HK-2 (cell line): ENCODE data around the gene ELAVL2.

Source experiments
- DNase-seq: peaks from one replicate; pipeline ENCODE4 v3.0.0-alpha.2; 2018; ENCODE audit not compliant: unreplicated experiment

Gene ELAVL2

GRCh38 chr9:23826120-23826629 is at the start of gene ELAVL2:
TSS of gene ELAVL2 (minus strand) at chr9:23826240. CDS start at chr9:23762234, 64,006 bp downstream.
- DNase-seq, result peak; percentile 97

- DNase-seq, result no peak
Observed at GRCh38 chr9:23858234-23858633, 32.2 kb upstream of the ELAVL2 start.

GRCh38 chr9:23855873-23856604 is 30.0 kb upstream of the ELAVL2 start:
- no peak for DNase-seq

GRCh38 chr9:23850690-23851629 is 24.9 kb upstream of the ELAVL2 start:
- DNase-seq, result peak; percentile 41

- peak; percentile 17 for DNase-seq
Observed at GRCh38 chr9:23850242-23850689, 24.2 kb upstream of the ELAVL2 start.

- no peak for DNase-seq
Observed at GRCh38 chr9:23849379-23850035, 23.5 kb upstream of the ELAVL2 start.

- no peak for DNase-seq
Observed at GRCh38 chr9:23842565-23843129, 16.6 kb upstream of the ELAVL2 start.

- DNase-seq, result no peak
Observed at GRCh38 chr9:23841304-23841703, 15.3 kb upstream of the ELAVL2 start.

- DNase-seq, result no peak
Observed at GRCh38 chr9:23837038-23837437, 11.0 kb upstream of the ELAVL2 start.

- no peak for DNase-seq
Observed at GRCh38 chr9:23830929-23831730, 5.1 kb upstream of the ELAVL2 start.

GRCh38 chr9:23830476-23830805 is 4.4 kb upstream of the ELAVL2 start:
- no peak for DNase-seq

- peak; percentile 17 for DNase-seq
Observed at GRCh38 chr9:23829580-23830475, 3.8 kb upstream of the ELAVL2 start.

- DNase-seq, result no peak
Observed at GRCh38 chr9:23825700-23826099, 340 bp downstream of the ELAVL2 start.

GRCh38 chr9:23824830-23825591 is 1.0 kb downstream of the ELAVL2 start:
- peak; percentile 37 for DNase-seq

- no peak for DNase-seq
Observed at GRCh38 chr9:23823986-23824829, 1.8 kb downstream of the ELAVL2 start.

- DNase-seq, result no peak
Observed at GRCh38 chr9:23823269-23823668, 2.8 kb downstream of the ELAVL2 start.

GRCh38 chr9:23822261-23823169 is 3.5 kb downstream of the ELAVL2 start:
- no peak for DNase-seq
